ENCODE results near the gene DDAH2.
"Not testable (repeated sequence)": the region's sequence is repeated elsewhere in the genome, so short reads cannot be mapped to it uniquely, and the experiment has no call there.

Gene DDAH2

GRCh38 chr6:31715022-31715958 lies 13.8 kb downstream of the DDAH2 start, which contains the start of gene LY6G6D:
Gene LY6G6D (plus strand): TSS chr6:31715348. CDS start chr6:31715356, 8 bp downstream.
- no peaks in the 10 kb centered on the region for H3K27me3 ChIP-seq (ENCODE audit: control insufficient read depth, insufficient read depth, low read length)
- peaks cover 52% of the 10 kb centered on the region for H3K4me1 ChIP-seq (ENCODE audit: control insufficient read depth, insufficient read depth, low read length)
- H3K36me3 ChIP-seq (ENCODE audit: control insufficient read depth, insufficient read depth, low read length): no peaks in the 10 kb centered on the region
- H3K9ac ChIP-seq (ENCODE audit: low read length): peak within 1 kb of the TSS; percentile 24
- H3K4me3 ChIP-seq (ENCODE audit: low read length): no peak within 1 kb of the TSS
- H3K9me3 ChIP-seq (ENCODE audit: control insufficient read depth, low read length): no peaks in the 10 kb centered on the region

- Histone ChIP-seq H3K36me3 (ENCODE audit: control insufficient read depth, insufficient read depth, low read length) (no peaks in the 10 kb centered on the region), H3K4me3 (ENCODE audit: low read length) (no peak overlapping the region), H3K27me3 (ENCODE audit: control insufficient read depth, insufficient read depth, low read length) (no peaks in the 10 kb centered on the region), H3K9me3 (ENCODE audit: control insufficient read depth, low read length) (no peaks in the 10 kb centered on the region), H3K9ac (ENCODE audit: low read length) (peak overlapping the region; percentile 24), H3K4me1 (ENCODE audit: control insufficient read depth, insufficient read depth, low read length) (peaks cover 45% of the 10 kb centered on the region)
These were observed 15.0 kb downstream of the DDAH2 start for GRCh38 chr6:31713991-31714684.

- Histone ChIP-seq H3K4me1 (ENCODE audit: control insufficient read depth, insufficient read depth, low read length) (peaks cover 38% of the 10 kb centered on the region), H3K27me3 (ENCODE audit: control insufficient read depth, insufficient read depth, low read length) (no peaks in the 10 kb centered on the region), H3K36me3 (ENCODE audit: control insufficient read depth, insufficient read depth, low read length) (no peaks in the 10 kb centered on the region), H3K9ac (ENCODE audit: low read length) (no peak overlapping the region), H3K9me3 (ENCODE audit: control insufficient read depth, low read length) (no peaks in the 10 kb centered on the region), H3K4me3 (ENCODE audit: low read length) (no peak overlapping the region)
These were observed 15.6 kb downstream of the DDAH2 start for GRCh38 chr6:31713465-31713864.

GRCh38 chr6:31712296-31712695 lies 16.8 kb downstream of the DDAH2 start:
- H3K4me1 ChIP-seq (ENCODE audit: control insufficient read depth, insufficient read depth, low read length): peaks cover 27% of the 10 kb centered on the region
- no peaks in the 10 kb centered on the region for H3K36me3 ChIP-seq (ENCODE audit: control insufficient read depth, insufficient read depth, low read length)
- H3K4me3 ChIP-seq (ENCODE audit: low read length): no peak overlapping the region
- no peaks in the 10 kb centered on the region for H3K27me3 ChIP-seq (ENCODE audit: control insufficient read depth, insufficient read depth, low read length)
- no peaks in the 10 kb centered on the region for H3K9me3 ChIP-seq (ENCODE audit: control insufficient read depth, low read length)
- H3K9ac ChIP-seq (ENCODE audit: low read length): no peak overlapping the region

- H3K9me3 ChIP-seq (ENCODE audit: control insufficient read depth, low read length): no peaks in the 10 kb centered on the region
- H3K4me3 ChIP-seq (ENCODE audit: low read length): no peak overlapping the region
- H3K9ac ChIP-seq (ENCODE audit: low read length): no peak overlapping the region
- H3K36me3 ChIP-seq (ENCODE audit: control insufficient read depth, insufficient read depth, low read length): no peaks in the 10 kb centered on the region
- H3K4me1 ChIP-seq (ENCODE audit: control insufficient read depth, insufficient read depth, low read length): peaks cover 26% of the 10 kb centered on the region
- H3K27me3 ChIP-seq (ENCODE audit: control insufficient read depth, insufficient read depth, low read length): no peaks in the 10 kb centered on the region
These were observed 17.9 kb downstream of the DDAH2 start for GRCh38 chr6:31711233-31711632.

- Histone ChIP-seq H3K9ac (ENCODE audit: low read length) (no peak overlapping the region), H3K4me1 (ENCODE audit: control insufficient read depth, insufficient read depth, low read length) (peaks cover 26% of the 10 kb centered on the region)
These were observed 18.4 kb downstream of the DDAH2 start for GRCh38 chr6:31710523-31711219.

GRCh38 chr6:31709157-31709556 lies 19.9 kb downstream of the DDAH2 start:
- H3K4me3 ChIP-seq (ENCODE audit: low read length); H3K9ac ChIP-seq (ENCODE audit: low read length); H3K27me3 ChIP-seq (ENCODE audit: control insufficient read depth, insufficient read depth, low read length); H3K36me3 ChIP-seq (ENCODE audit: control insufficient read depth, insufficient read depth, low read length); H3K9me3 ChIP-seq (ENCODE audit: control insufficient read depth, low read length): not testable (repeated sequence)
- peaks cover 22% of the 10 kb centered on the region for H3K4me1 ChIP-seq (ENCODE audit: control insufficient read depth, insufficient read depth, low read length)

More at GRCh38 chr6:31710523-31711219, 18.4 kb downstream of the DDAH2 start:
- Histone ChIP-seq H3K27me3 (ENCODE audit: control insufficient read depth, insufficient read depth, low read length) (no peaks in the 10 kb centered on the region), H3K4me3 (ENCODE audit: low read length) (no peak overlapping the region), H3K9me3 (ENCODE audit: control insufficient read depth, low read length) (no peaks in the 10 kb centered on the region), H3K36me3 (ENCODE audit: control insufficient read depth, insufficient read depth, low read length) (no peaks in the 10 kb centered on the region)

GRCh38 chr6:31708224-31708623 lies 20.9 kb downstream of the DDAH2 start:
- Histone ChIP-seq H3K4me1 (ENCODE audit: control insufficient read depth, insufficient read depth, low read length) (peaks cover 25% of the 10 kb centered on the region), H3K4me3 (ENCODE audit: low read length) (no peak overlapping the region), H3K9ac (ENCODE audit: low read length) (no peak overlapping the region), H3K27me3 (ENCODE audit: control insufficient read depth, insufficient read depth, low read length) (no peaks in the 10 kb centered on the region), H3K9me3 (ENCODE audit: control insufficient read depth, low read length) (no peaks in the 10 kb centered on the region), H3K36me3 (ENCODE audit: control insufficient read depth, insufficient read depth, low read length) (no peaks in the 10 kb centered on the region)

GRCh38 chr6:31707701-31708100 lies 21.4 kb downstream of the DDAH2 start:
- no peaks in the 10 kb centered on the region for H3K9me3 ChIP-seq (ENCODE audit: control insufficient read depth, low read length)
- H3K36me3 ChIP-seq (ENCODE audit: control insufficient read depth, insufficient read depth, low read length): no peaks in the 10 kb centered on the region
- no peak overlapping the region for H3K9ac ChIP-seq (ENCODE audit: low read length)
- H3K4me1 ChIP-seq (ENCODE audit: control insufficient read depth, insufficient read depth, low read length): peaks cover 25% of the 10 kb centered on the region
- H3K27me3 ChIP-seq (ENCODE audit: control insufficient read depth, insufficient read depth, low read length): no peaks in the 10 kb centered on the region
- no peak overlapping the region for H3K4me3 ChIP-seq (ENCODE audit: low read length)

GRCh38 chr6:31706599-31706998 lies 22.5 kb downstream of the DDAH2 start, which contains the start of gene LY6G6F:
Gene LY6G6F (plus strand): TSS chr6:31706866. CDS start chr6:31706907, 41 bp downstream.
- H3K27me3 ChIP-seq (ENCODE audit: control insufficient read depth, insufficient read depth, low read length): no peaks in the 10 kb centered on the region
- H3K36me3 ChIP-seq (ENCODE audit: control insufficient read depth, insufficient read depth, low read length): no peaks in the 10 kb centered on the region
- no peak within 1 kb of the TSS for H3K4me3 ChIP-seq (ENCODE audit: low read length)
- peaks cover 26% of the 10 kb centered on the region for H3K4me1 ChIP-seq (ENCODE audit: control insufficient read depth, insufficient read depth, low read length)
- H3K9me3 ChIP-seq (ENCODE audit: control insufficient read depth, low read length): no peaks in the 10 kb centered on the region
- H3K9ac ChIP-seq (ENCODE audit: low read length): no peak within 1 kb of the TSS

GRCh38 chr6:31705931-31706330 lies 23.2 kb downstream of the DDAH2 start:
- Histone ChIP-seq H3K9ac (ENCODE audit: low read length) (no peak overlapping the region), H3K4me3 (ENCODE audit: low read length) (no peak overlapping the region), H3K36me3 (ENCODE audit: control insufficient read depth, insufficient read depth, low read length) (no peaks in the 10 kb centered on the region), H3K9me3 (ENCODE audit: control insufficient read depth, low read length) (no peaks in the 10 kb centered on the region), H3K27me3 (ENCODE audit: control insufficient read depth, insufficient read depth, low read length) (no peaks in the 10 kb centered on the region), H3K4me1 (ENCODE audit: control insufficient read depth, insufficient read depth, low read length) (peaks cover 24% of the 10 kb centered on the region)
